Amniotic stem cell (primary cell): ENCODE measurements around the gene TRDN.
"Not testable (repeated sequence)": the region's sequence is repeated elsewhere in the genome, so short reads cannot be mapped to it uniquely, and the experiment has no call there.

Experiments used
- DNase-seq: peaks from one replicate; lab custom pipeline; 2025; lab: John Stamatoyannopoulos, UW

The TRDN gene

DNA sequence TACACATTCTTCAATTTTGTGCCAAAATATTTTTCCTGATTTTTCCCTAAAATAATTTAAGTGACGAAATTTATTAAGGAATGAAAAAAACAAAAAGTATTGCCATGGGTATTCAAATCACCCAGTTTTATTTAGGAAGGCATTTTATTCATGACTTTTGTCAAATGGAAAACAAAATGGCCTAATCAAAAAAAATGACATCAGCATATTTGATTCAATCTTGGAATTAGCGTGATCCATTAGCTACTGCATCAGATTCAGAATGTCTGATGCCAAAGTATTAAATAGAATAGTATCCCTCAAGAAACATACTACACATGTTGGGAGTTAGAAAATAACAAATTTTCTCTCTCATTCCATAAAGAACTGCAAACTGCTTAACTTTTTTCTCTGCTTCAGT, 129.2 kb downstream of the TRDN start:
- DNase-seq: no peak

DNA sequence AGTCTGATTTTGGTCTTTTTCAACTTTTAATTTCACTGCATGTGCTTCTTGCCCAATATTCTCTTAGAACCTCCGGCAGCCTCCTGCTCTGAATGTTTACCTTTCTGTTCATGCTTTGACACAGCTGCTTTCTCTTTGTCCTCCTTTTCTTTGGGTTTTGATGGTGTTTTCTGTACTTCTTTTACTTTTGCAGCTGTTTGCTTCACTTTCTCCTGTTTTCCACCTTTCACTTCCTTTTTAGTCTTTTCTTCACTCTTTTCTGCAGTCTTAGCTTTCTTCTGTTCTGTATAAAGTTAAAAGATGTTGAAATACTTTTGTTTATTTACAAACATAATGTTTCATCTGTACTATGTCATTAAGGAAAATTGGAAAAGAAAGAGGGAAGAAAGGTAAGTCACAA, 133.1 kb downstream of the TRDN start:
- DNase-seq: no peak

DNA sequence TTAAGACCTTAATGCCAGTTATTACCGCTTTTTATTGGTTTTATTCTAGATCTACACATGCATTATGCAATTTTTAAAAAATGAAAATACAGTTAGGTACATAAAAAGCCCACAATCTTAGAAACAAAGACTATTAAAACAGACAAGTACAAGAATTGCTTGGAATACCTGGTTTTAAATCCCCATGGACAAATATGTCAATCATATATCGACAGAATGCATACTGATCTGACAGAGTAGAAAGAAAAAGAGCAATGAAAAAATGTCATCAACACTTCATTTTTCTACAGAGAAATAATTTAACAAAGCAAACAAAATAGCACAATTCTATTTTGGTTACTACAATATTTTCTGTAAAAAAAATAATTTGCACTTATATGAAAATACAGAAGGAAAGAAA, 139.7 kb downstream of the TRDN start:
- no peak for DNase-seq

DNA sequence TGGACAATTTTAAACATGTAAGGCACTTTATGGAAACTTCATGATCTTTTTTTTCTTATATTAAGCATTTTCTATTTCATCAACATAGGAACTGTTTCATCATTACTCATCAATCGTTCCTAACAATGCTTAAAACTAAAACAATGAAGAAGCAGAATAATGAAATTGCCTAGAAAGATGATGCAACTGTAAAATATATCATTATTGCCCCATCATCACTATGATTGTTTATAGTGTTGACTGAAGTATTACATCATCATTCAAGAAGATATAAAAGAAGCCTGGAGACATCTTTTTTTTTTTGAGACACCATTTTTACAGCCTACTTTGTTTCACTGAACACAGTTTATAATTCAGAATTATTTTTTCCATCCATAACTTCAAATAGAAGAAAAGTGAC, 147.2 kb downstream of the TRDN start:
- no peak for DNase-seq

DNA sequence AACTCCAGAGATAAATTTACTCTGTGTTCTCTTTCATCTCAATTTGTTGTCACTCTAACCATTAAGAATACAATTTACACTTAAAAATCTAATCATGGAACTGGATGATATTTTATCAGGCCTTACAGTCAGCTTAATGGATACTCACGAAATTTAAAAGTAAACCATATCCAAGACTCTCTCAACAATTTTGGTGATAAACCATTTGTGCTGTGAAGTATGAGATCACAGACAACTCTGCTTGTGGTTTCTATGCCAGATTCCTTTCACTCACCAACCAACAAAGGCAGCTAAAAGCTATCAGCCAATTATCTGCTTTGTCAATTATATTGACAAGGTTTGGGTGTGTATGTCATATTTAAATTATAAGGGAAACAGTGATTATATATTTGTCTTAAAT, 155.8 kb downstream of the TRDN start:
- DNase-seq: no peak

DNA sequence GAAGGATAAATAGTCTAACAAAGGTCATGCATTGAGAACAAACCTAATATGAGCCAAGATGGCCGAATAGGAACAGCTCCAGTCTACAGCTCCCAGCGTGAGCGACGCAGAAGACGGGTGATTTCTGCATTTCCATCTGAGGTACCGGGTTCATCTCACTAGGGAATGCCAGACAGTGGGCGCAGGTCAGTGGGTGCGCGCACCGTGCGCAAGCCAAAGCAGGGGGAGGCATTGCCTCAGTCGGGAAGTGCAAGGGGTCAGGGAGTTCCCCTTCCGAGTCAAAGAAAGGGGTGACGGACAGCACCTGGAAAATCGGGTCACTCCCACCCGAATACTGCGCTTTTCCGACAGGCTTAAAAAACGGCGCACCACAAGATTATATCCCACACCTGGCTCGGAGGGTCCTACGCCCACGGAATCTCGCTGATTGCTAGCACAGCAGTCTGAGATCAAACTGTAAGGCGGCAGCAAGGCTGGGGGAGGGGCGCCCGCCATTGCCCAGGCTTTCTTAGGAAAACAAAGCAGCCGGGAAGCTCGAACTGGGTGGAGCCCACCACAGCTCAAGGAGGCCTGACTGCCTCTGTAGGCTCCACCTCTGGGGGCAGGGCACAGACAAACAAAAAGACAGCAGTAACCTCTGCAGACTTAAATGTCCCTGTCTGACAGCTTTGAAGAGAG, 164.6 kb downstream of the TRDN start:
- not testable (repeated sequence) for DNase-seq

DNA sequence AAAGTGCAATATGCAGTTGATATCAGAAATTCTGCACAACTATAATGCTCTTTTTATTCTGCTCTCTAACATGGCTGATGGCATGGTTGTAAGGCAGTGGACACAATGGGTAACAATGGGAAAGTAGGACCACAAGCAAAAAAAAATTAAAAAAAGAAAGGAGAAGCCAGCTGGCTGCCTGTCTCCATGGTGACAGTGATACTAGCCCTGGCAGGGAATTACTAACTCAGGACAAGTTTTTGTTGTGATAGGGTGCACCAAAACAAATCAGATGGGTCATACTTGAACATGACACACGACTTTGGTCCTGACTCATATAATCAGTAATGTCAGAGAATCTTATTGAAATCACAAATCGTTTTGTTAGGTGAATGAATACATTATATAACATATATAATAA, 169.4 kb downstream of the TRDN start:
- no peak for DNase-seq

DNA sequence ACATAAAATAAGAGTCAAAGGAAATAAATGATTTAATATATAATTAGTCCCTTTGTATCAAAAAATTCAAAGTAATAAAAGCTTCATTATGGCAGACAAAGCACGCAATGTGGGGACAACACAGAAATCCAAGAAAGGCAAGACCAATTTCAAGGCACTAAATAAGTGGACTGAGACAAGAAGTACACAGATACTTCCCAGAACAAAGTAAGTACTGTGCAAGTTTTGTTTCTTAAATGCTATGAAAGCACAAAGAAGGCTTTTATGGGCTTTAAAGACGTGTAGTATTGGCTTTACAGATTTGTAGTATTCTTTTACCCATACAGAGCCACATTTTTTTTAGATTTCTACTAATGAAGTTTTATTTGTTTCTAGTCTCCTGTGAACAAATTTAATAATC, 174.6 kb downstream of the TRDN start:
- no peak for DNase-seq

DNA sequence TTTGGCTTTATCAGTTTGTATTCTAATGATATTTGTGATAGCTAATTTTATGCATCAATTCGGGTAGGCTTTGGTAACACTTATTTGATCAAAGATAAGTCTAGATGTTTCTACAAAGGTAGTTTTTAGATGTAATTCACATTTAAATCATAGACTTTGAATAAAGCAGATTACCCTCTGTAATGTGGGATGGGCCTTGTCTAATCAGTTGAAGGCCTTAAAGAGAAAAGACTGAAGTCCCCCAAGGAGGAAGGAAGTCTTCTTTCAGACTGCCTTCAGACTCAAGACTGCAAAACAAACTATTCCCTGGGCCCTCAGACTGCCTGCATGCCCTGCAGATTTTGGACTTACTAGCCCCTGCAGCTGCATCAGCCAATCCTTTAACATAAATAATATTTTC, 178.5 kb downstream of the TRDN start:
- DNase-seq: no peak

DNA sequence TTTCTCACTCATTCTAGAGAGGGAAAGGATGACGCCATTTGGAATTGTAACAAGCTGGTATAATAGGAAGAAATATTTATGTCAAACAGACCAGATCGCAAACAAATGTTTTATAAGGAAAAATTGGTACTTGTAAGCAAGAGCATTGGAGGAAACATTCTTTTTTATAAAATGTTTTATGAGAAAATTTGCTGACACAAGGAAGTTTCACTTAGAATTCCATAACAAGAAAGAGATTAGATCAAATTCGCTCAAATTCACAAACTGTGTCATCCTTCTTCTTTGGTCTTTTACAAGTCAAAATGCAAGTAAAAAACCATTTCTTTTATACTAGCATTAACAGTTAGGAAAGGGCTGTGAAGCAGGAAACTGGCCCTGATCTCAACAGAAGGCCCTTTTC, 179.9 kb downstream of the TRDN start:
- DNase-seq: no peak

DNA sequence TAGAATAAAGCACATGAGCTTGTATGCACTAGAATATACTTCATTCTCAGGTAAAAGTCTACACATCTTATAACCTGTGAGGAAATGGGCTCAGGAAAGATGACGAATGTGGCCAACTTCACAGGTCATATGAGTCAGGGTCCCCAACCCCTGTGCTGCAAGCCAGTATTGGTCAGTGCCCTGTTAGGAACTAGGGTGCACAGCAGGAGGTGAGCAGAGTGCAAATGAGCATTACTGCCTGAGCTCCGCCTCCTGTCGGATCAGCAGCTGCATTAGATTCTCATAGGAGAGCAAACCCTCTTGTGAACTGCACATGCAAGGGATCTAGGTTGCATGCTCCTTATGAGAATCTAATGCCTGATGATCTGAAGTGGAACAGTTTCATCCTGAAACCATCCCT, 182.3 kb downstream of the TRDN start:
- DNase-seq: no peak

DNA sequence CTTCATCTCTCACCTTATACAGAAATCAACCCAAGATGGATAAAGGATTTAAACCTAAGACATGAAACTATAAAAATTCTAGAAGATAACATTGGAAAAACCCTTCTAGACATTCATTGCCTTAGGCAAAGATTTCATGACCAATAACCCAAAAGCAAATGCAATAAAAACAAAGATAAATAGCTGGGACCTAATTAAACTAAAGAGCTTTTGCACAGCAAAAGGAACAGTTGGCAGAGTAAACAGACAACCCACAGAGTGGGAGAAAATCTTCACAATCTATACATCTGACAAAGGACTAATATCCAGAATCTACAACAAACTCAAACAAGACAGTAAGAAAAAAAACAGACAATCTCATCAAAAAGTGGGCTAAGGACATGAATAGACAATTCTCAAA, 183.7 kb downstream of the TRDN start:
- not testable (repeated sequence) for DNase-seq

DNA sequence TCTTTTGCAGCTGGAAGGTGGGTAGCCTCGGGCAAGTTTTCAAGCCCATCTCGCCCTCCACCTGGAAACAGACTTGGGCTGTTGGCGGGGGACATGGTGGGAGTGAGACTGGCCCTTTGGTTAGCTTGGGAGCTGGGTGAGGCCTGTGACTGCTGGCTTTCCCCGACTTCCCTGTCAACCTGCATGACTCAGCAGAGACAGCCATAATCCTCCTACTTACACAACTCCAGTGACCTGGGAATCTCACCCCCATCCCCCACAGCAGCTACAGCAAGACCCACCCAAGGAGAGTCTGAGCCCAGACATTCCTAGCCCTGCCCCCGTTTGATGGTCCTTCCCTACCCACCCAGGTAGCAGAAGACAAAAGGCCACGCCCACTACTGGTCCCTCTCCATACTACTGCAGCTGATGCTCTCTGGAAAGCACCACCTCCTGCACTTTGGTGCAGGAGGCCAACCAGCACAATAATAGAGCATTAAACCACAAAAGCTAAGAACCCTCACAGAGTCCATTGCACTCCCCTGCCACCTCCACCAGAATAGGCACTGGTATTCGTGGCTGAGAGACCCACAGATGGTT, 188.4 kb downstream of the TRDN start:
- no peak for DNase-seq

DNA sequence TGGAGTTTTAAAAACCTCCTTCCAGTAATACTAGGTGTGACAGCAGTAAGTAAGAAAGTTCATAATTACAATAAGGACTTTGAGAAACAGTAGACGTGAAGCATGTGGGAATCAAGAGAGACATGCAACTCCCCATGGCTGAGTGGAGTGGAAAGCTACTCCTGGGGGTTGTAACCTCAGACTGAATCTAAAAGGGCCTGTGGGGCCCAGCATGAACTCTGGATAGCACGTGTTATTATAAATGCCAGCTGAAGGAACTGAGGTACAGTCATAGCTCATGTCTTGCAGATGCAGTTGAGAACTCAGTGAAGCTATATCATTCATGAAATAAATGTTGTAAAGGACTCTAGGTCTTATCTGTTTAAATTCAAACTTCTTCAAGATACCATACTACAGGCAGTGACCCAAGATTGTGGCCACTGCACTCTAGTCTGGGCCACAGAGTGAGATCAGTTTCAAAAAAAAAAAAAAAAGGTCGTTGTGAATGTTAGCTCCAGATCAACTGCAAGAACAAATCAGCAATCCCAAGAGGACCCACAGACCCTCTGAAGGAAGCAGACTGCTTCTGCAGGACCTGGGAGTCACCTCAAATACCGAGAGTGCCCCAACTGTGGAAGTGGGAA, 189.3 kb downstream of the TRDN start:
- DNase-seq: no peak

DNA sequence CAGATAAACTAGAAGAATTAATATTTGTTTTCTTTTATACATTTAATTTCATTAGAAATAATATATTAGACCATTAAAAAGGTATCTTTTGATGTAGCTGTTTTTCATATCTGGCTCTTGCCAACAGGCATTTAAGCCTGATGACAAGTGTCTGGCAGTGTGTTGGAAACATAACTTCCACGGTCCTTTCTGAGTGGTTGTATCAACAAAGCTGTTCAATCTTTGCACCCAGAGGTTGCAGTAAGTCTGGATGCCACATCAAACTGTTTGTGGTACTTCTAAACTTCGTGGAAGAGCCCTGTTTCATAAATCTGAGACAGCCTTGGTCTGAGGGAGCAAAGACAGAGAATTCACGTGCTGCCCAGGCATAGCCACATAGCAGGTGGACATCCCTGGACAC, 197.4 kb downstream of the TRDN start:
- DNase-seq: no peak

DNA sequence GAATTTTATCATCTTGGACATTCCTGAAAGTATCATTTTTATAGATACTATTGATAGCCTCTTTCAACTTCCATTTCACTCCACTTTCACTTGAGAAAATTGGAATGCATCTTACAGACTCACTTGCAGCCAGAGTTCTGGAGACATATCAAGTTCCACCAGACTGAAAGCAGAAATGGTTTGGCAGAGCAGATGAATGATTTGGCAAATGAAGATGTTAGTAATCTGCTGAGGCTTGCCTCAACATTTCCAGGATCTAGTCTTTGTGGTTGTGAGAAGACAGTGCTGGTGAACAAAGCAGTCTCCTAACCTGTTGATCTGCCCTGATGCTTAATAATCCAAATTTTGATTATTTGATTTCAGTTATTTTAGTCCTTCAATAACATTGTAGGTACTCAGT, 202.6 kb downstream of the TRDN start:
- no peak for DNase-seq

DNA sequence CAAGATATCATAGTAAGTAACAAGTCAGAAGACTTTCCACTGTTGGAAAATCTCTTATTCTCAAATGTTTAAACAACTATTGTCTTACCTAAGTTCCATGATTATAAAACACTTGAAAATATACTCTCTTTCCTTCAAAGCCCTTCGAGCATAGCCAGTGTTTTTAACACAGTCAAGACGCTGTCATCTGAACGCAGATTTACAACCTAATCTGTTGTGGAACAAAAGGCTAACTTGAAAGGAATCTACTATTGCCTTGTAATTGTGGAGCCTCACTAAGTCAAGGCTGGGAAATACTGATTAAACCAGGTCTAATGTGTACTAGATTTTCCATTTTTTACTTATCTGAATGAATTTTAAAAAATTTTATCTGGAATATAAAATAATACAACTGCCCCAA, 205.8 kb downstream of the TRDN start:
- DNase-seq: no peak

DNA sequence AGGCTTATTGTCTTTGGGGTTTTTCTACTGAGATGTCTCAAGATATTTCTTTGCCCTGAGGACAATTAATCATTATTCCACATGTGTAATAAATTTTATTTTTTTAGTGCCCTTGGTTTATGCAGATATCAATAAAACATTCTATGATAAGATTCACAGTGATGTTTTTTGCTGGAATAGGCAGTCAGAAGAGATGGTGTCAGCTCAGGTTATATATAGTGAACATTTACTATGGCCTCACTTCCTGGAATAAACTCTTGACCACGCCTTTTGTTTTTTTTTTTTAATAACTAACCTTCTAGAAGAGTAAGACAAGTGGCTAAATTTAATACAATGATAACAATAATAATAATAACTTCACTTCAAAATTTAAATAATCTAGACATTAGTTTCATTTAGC, 209.7 kb downstream of the TRDN start:
- DNase-seq: no peak

DNA sequence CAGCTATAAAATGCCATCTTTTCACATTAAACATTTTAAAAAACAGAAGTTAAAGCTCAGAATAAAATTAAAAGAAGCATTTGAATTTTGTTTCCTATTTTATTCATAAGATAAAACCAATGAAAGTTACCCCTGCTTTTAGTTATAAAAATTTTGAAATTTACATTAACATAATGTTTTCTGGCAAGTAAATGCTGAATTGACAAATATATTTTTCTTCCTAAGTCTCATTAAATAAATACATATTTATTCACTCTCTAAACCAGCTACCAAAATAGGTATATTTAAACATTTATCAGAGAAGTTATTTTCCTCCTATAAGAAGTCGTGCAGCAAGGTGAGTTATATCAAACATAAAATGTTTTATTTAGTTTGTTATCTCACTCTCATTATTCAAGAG, 213.6 kb downstream of the TRDN start:
- no peak for DNase-seq

DNA sequence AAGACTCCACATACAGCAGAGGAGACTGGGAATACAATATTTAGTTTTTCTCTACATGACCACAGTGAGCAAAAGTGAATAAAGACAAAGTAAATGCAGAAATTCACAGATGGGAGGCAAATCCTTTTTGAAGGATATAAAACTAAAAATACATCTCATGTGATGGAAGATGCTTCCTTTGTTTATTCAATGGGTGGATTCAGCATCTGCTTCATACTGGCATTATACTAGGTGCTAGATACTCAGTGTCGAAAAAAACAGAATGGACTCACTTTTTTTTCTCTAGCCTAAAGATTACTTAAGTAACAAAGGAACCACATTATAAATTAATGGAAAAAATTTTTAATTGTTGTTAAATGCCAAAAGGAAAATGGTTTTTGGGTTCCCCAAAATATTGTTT, 216.2 kb downstream of the TRDN start:
- no peak for DNase-seq

DNA sequence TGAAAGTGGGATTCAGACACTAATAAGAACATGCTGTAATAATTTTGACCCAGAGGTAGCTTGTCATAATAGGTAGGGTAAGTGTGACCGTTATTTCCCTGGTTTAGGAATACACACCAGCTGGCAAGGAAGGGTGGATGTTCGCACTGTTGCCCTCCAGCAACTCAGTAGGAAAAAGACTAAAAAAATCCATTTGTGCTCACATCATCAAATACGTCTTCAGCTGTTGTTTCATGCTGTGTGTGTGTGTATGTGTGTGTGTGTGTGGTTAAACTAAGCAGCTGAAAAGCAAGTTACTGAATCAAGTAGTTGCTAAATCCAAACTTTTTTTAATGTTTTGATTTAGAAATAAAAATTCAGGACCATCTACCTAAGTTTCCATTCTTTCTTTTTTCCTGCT, 218.7 kb downstream of the TRDN start:
- no peak for DNase-seq

DNA sequence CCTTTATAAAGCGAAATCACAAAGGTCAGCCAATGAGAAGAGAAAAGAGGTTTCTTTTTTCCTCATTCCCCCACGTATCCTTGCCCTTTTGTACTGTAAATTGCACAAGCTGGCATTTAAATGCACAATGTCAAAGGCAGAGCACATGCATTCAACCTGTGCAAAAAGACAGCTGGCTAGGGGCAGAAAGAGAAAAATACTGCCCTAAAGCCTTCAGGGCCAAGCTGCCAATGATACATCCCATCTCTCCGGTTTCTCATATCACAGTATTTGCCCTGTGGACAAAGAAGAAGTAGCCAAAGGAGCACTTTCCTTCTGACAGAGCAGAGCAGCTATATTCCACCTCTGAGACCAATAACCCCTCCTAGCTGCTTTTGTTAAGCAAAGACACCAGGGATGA, 219.2 kb downstream of the TRDN start:
- no peak for DNase-seq

DNA sequence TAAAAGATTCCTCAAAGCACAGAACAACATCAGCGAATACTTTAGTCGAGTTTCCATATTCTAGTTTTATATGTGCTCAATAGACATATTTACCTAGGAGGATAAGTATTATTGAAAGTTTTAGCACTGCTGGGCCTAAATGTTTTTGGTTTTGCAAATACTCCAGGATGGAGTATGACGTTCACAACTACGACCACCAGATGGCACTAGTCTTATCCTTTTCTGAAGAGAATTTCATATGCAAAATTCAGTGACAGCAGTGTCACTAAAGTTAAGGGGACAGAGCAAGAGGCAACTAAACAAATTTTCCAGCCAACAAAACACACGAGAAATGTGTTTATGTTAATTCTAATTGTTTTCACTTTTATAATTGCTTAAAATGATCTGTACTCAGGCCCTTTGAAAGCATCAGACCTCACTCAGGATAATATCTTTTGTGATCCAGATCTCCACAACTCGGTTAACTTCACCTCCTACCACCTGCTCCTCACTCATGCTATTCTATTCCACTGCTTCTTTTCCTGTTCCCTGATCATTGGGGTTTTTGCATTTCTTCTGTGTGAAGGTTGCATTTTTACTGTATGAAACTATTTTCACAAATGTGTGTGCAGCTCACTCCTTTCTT, 220.8 kb downstream of the TRDN start:
- peak; percentile 3 for DNase-seq

DNA sequence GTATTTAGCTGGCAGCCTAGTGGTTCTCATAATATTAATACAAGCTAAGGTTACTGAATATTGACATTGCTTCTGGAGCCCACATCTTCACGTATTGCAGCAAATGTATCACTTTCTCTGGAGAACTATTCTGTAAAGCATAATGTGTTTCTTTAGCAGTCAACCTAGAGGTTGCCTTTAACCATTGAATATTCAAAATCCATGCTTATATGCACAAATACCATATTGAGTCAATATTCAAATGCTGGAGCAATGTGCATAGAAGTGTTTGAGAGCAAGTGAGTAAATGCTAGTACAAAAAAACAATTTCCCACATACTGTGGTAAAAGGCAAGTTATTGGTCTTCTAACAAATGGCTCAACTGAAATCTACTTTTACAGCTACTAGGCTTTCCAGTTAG, 231.8 kb downstream of the TRDN start:
- no peak for DNase-seq
